Hematopoietic multipotent progenitor cell treated with erythropoietin and hydrocortisone succinate and interleukin-3 and kit ligand, for 17 days (in vitro differentiated cells): Measurements from ENCODE around the gene LRP1.

Experiments used
- DNase-seq: peaks from one replicate; pipeline ENCODE4 v3.0.0-alpha.2; 2015; ENCODE audit warnings: low spot score

LRP1 gene

GRCh38 chr12:57127726-57128518, at the start of gene LRP1:
LRP1 (plus strand) TSS chr12:57128483; CDS start chr12:57128965, 482 bp downstream.
- DNase-seq, result peak; percentile 69

GRCh38 chr12:57078519-57079404, 49.5 kb upstream of the LRP1 start, which contains the start of gene NEMP1:
NEMP1 (minus strand) TSS chr12:57078791; CDS start chr12:57078745, 46 bp downstream.
- DNase-seq, result peak; percentile 100

- DNase-seq, result peak; percentile 23
Measured at GRCh38 chr12:57079821-57080220, 48.5 kb upstream of the LRP1 start.

DNA sequence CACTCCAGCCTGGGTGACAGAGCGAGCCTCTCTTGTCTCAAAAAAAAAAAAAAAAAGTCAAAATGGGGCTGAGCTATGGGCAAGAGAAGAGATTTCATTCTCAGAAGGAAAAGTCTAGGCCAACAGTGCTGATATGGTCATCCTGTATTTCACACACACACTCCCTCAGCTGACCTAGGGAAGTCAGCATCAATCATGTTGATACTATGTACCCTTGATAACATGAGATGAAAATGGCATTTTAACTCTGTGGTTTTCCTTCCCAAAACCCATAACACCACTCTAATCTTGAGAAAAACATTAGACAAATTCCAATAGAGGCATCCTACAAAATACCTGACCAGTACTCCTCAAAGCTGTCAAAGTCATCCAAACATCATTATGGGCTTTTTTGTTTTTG, 47.4 kb upstream of the LRP1 start:
- no peak for DNase-seq

- DNase-seq, result no peak
Measured at GRCh38 chr12:57085999-57086492, 42.2 kb upstream of the LRP1 start.

DNA sequence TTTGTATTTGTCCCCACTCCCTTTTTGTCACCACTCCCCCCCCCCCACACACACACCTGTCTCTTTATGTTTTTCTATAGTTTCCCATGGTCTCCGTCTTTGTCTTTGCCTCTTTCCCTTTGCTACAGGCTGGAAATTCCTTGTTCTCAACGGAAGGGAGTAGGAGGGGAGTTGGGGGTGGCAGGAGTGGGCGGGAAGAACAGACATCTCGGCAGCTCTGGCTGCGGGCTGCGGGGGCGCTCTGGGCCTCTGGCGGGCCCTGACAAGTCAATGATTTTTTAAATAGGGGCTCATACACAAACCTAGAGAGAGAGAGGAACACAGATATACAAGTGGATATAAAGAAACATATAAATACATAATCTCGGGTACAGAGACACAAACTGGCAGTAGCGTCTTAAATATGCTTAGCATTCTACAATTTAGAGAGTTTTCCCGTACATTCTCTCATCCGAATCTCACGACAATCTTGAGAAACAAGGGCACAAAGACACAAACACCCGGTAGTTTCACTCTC, 41.7 kb upstream of the LRP1 start:
- no peak for DNase-seq

DNA sequence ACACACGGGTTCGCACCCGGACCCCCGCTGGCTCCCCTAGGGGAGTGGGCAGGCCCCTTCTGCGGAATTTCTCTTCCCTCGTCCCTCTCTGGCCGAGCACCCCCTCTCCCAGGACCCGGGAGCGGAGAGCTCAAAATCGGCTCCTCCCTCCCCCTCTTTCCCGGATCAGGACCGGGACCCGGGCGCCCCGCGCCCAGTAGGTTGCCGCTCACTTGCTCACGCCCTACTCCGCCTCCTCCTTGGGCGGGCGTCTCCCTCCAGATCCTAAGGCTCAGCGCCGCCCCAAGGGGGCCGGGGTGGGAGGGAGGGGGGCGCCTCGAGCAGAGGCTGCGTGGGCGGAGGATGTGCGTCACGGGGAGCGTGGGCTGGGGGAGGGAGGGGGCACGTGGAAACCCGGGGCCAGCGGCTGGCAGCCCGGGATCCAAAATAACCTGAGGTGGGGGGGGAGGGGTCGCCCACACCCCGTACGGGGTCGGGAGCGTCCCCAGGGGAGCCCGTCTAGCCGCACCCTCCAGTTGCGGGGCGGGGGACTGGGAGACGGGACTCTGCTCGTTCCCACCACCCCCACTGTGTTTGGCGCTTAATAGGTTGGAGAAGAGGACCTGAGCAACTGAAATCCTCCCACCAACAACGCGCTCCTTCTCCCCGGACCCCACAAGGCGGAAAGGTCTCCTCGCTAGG, 41.1 kb upstream of the LRP1 start:
- DNase-seq, result peak; percentile 68

- DNase-seq, result peak; percentile 28
Measured at GRCh38 chr12:57087691-57088353, 40.5 kb upstream of the LRP1 start.

DNA sequence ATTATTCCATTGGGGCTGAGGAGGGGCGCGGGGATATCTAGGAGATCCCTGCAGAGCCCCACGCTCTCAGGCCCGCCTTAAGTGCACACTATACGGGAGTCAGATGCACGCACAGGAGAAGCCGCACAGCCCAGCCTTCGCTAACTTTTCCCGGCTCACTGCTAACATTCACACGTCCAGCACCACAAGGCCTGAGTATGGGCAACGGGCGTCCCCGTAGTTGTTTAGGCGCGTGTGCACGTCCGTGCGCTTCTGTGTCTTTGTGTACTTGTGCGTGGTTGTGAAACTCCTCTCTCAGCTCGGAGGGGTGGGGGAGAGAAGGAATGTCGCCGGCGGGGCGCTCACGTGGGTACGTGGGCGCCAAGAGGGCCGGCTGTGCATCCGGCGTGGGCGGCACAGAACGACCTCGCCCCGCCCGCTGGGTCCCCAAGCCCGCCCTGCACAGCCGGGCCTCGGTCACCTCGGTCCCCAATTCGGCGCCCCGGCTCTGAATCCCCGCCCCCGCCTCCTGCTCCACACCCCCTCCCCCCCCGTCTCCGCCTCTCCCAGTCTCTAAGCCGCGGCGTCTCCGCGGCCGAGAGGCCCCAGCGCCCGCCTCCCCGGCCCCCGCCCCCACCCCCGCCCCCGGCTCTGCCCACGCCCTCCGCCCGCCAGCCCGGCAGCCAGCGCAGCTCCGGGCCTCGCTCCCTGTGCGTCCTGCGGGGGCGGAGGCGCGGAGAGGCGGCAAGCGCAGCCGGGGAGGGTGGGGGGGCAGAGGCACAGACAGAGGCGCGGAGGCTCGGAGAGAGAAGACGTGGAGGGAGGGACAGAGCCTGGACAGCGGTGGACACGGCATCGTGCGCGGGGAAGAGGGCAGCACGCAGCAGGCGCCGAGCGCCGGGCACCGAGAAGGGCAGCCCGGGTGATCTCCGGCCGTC, 39.7 kb upstream of the LRP1 start, which contains the start of gene NAB2:
Gene NAB2, plus strand, starts transcription at position 761 of the 917 bp plus-strand sequence. CDS start 158 bp downstream, outside the sequence.
- DNase-seq, result peak; percentile 72

DNA sequence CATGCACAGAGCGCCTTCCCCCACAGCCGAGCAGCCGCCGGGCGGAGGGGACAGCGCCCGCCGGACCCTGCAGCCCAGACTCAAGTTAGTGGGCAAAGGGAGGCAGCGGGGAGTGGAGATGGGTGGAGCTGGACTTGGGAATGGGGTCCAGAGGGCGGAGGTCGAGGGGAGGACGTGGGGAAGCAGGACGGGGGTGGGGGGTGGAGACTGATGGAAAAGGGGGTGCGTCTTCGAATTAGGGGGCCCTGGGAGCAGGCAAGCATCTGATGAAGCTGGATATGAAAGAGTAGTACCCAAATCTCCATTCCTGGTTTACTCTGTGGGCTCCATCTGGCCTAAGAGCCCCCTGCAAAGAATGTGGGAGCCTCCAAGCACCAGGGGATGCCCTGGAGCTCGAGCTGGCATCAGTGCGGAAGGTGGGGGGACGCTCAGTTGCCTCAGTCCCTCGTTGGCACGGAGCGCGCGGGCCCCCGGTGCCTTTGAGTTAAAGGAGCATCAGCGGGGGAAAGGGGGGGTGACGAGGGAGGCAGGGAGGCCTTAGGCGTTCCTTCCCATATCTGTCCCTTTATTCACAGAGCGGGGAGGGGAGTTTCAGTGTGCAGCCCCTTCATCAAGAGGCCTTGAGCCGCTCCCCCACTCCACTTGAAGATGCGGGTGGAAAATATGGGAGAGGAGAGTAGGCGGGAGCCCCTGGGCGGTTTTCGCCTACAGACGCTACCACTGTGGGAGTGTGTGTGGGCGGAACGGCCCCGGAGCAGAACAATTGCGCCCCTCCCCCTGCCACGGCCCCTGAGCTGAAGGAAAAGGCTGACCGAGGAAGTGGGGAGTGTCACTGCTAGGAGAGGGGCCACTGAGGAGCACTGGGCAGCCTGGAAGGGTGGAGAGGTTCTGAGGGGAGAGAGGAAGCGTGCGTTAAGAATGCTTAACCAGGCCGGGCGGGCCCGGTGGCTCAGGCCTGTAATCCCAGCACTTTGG, 38.7 kb upstream of the LRP1 start:
- DNase-seq, result no peak

DNA sequence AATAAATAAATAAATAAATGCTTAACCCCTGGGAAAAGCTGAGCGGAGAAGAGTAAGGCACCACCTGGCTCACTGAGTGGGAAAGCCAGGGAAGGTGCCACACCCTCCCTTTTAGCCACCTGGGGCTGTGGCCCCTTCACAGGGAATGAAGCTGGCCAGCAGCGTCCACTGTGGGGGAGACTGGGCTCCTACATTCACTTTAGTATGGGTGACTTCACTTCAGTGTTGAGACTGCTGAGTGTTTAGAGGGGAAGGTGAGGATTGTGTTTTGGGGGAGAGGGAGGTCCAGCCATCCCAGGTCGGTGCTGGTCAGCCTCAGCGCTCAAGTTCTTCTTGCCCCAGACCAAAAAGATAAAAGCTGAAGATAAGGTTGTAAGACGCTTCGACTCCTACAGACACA, 37.8 kb upstream of the LRP1 start:
- no peak for DNase-seq

DNA sequence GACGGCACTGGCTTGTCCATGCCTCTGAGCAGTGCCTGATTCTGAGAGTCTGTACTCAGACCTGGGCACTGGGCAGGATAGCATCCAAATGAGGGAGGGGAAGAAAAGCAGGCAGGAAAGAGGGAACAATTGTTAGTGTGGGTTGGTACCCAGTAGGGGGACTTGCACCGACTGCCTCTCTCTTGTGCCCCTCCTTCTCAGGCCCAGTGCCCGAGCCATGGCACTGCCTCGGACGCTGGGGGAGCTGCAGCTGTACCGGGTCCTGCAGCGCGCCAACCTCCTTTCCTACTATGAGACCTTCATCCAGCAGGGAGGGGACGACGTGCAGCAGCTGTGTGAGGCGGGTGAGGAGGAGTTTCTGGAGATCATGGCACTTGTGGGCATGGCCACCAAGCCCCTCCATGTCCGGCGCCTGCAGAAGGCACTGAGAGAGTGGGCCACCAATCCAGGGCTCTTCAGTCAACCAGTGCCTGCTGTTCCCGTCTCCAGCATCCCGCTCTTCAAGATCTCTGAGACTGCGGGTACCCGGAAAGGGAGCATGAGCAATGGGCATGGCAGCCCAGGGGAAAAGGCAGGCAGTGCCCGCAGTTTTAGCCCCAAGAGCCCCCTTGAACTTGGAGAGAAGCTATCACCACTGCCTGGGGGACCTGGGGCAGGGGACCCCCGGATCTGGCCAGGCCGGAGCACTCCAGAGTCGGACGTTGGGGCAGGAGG, 37.2 kb upstream of the LRP1 start:
- DNase-seq, result no peak

DNA sequence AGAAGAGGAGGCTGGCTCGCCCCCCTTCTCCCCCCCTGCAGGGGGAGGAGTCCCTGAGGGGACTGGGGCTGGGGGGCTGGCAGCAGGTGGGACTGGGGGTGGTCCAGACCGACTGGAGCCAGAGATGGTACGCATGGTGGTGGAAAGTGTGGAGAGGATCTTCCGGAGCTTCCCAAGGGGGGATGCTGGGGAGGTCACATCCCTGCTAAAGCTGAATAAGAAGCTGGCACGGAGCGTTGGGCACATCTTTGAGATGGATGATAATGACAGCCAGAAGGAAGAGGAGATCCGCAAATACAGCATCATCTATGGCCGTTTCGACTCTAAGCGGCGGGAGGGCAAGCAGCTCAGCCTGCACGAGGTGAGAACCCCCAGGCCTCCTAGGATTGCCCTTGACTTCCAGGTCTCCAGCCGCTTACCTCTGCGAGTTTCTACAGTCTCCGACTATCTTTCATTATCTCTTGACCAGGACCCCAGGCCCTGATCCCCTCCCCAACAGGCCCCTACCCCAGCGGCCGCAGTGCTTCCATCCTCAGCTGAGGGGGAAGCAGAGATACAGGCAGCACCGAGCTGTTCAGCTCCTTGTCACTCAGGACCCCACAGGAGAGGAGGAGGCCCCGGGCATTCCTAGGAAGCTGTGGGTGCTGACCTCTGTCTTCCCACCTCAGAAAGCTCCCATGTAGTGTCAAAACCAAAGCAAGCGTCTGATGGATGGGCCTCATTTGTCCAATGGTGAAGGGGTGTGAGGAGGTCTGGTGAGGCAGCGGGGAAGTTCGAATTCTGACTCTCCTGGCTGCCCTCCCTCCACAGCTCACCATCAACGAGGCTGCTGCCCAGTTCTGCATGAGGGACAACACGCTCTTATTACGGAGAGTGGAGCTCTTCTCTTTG, 36.4 kb upstream of the LRP1 start:
- no peak for DNase-seq

DNA sequence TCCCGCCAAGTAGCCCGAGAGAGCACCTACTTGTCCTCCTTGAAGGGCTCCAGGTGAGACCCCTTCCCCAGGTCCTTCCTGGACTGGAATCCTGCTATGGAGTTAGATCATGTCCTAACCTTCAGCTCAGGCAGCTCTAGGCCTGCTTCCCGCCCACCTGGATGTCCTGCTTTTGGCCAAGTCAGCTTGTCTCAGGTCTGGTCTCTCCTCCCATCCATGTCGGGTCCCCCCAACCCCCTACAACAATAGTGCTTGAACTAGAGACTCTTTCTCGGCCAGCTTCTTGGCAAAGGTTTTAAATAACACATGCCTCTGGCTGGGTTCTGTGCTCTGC, 35.8 kb upstream of the LRP1 start:
- DNase-seq, result no peak

- DNase-seq, result no peak
Measured at GRCh38 chr12:57092876-57093414, 35.3 kb upstream of the LRP1 start.

- DNase-seq, result peak; percentile 55
Measured at GRCh38 chr12:57093415-57094207, 34.7 kb upstream of the LRP1 start.
